ENCODE results near the gene CLK3.

DNA sequence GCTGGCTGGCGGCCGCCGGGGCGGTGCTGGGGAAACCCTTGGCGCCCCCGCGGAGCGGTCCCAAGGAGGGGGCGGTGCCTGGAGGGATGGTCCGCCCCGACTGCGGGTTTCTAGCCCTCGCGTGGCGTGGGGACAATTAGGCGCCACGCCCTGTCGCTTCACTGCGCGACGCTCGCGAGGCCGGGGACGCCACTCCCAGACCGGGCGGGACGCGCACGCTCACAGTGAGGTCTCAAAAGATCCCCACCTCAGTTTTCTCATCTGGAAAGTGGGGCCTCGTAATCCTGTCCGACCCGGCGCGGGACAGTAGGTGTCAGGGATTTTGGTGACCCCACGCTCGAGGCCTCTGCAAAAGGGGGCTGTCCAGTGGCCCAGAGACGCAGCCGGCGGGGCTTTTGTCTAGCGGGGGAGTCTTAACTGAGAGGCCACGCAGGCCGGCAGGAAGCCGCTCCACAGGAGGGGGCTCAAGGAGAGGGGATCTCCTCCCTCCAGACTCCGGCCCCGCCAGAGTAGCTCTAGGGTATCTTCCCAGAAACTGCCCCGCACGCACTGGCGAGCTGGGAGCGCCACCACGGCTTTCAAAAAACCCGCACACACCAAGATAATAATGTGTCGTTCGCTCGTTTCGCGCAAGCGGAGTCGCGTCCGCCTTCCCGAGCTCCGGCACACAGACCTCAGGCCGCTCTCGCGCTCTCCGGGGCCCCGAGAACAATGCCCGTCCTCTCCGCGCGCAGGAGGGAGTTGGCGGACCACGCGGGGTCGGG is 710 bp upstream of the CLK3 start:
- TF ChIP-seq, protein P1, sequence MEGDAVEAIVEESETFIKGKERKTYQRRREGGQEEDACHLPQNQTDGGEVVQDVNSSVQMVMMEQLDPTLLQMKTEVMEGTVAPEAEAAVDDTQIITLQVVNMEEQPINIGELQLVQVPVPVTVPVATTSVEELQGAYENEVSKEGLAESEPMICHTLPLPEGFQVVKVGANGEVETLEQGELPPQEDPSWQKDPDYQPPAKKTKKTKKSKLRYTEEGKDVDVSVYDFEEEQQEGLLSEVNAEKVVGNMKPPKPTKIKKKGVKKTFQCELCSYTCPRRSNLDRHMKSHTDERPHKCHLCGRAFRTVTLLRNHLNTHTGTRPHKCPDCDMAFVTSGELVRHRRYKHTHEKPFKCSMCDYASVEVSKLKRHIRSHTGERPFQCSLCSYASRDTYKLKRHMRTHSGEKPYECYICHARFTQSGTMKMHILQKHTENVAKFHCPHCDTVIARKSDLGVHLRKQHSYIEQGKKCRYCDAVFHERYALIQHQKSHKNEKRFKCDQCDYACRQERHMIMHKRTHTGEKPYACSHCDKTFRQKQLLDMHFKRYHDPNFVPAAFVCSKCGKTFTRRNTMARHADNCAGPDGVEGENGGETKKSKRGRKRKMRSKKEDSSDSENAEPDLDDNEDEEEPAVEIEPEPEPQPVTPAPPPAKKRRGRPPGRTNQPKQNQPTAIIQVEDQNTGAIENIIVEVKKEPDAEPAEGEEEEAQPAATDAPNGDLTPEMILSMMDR (conservative IDR thresholded peaks at IDR 0.05; ENCODE audit: low read depth, low read length), result no peak
- TF ChIP-seq EZH2phosphoT487 (IDR thresholded peaks at IDR 0.05; ENCODE audit: borderline replicate concordance, low read length), result no peak
